Stimulated activated memory B cell treated with anti-CD40 and anti-IgM and Interleukin-4, amounts not matched to agents 10 μg/mL and 1 μg/mL and 100 μg/mL, for 72 hours (primary cell): ENCODE results near the gene SPAG6.

ENCODE experiments used
- ATAC-seq: fragments of 150-1000 bp; cut with Tn5 transposase; 2 replicates; pipeline ENCODE4 v1.10.0; 2021
- H3K27ac Mint-ChIP-seq: one replicate; pipeline ENCODE4 v1.8.0; 2022; ENCODE audit warnings: mild to moderate bottlenecking, mixed read lengths
- H3K27me3 Mint-ChIP-seq: one replicate; pipeline ENCODE4 v1.8.0; 2022; ENCODE audit warnings: mixed read lengths
- H3K36me3 Mint-ChIP-seq: one replicate; pipeline ENCODE4 v1.8.0; 2022; ENCODE audit warnings: mixed read lengths
- H3K4me1 Mint-ChIP-seq: one replicate; pipeline ENCODE4 v1.8.0; 2022; ENCODE audit warnings: mixed read lengths
- H3K4me3 Mint-ChIP-seq: one replicate; pipeline ENCODE4 v1.8.0; 2022; ENCODE audit warnings: mild to moderate bottlenecking, moderate library complexity, mixed read lengths
- H3K9me3 Mint-ChIP-seq: one replicate; pipeline ENCODE4 v1.8.0; 2022; ENCODE audit warnings: mixed read lengths

The SPAG6 gene

DNA sequence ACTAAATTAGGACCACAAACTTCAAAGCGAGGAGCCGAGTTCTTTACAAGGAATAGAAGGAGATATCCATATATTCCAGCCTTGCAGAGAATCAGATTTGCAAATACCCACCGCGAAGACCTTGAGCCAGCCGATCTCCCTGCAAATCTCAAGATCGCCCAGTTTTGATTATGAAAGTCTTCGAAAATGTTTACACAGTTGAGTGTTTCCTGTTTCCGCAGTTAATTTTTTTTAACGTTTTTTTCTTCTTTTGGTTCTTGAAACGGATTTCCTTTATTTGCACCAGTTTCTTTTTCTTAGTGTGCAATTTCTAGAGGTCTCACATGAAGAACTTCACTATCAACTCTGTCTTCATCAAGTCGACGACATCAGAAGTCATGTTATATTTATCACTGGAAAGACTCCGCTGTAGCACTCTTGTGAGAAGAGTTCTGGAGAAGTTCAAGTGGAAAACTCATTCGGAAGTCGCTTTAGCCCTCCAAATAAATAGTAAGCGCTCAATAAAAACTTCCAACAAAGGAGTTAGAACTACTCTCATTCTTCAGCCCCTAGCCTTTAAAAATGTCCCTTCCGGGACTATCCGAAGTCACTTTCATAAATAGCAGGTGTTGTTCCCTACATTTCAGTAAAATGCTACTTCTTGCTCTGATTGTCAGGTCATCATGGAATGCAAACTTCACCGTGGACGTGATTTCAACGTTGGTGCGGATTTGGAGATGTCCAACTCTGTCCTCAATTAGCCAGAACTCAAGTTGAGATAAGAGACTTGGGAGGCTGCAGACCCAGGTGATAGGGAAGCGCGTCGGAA lies 11.9 kb upstream of the SPAG6 start:
- Mint-ChIP-seq H3K27ac (peak overlapping the region; percentile 61), H3K4me1 (peaks cover 27% of the 10 kb centered on the region), H3K36me3 (peaks cover 18% of the 10 kb centered on the region), H3K27me3 (peaks cover 22% of the 10 kb centered on the region), H3K4me3 (peak overlapping the region; percentile 65), H3K9me3 (peaks cover 3% of the 10 kb centered on the region)
- ATAC-seq = no peak

- peaks cover 18% of the 10 kb centered on the region for H3K36me3 Mint-ChIP-seq
- H3K27ac Mint-ChIP-seq = peak overlapping the region; percentile 61
- peaks cover 22% of the 10 kb centered on the region for H3K27me3 Mint-ChIP-seq
- peak overlapping the region; percentile 65 for H3K4me3 Mint-ChIP-seq
- H3K4me1 Mint-ChIP-seq = peaks cover 27% of the 10 kb centered on the region
- ATAC-seq = no peak
- H3K9me3 Mint-ChIP-seq = peaks cover 3% of the 10 kb centered on the region
Observed at GRCh38 chr10:22333975-22334282, 11.4 kb upstream of the SPAG6 start.

- peaks cover 3% of the 10 kb centered on the region for H3K9me3 Mint-ChIP-seq
- peaks cover 12% of the 10 kb centered on the region for H3K36me3 Mint-ChIP-seq
- peak overlapping the region; percentile 87 for H3K4me3 Mint-ChIP-seq
- H3K27ac Mint-ChIP-seq = peak overlapping the region; percentile 93
- H3K4me1 Mint-ChIP-seq = peaks cover 27% of the 10 kb centered on the region
- ATAC-seq = no peak
- H3K27me3 Mint-ChIP-seq = peaks cover 22% of the 10 kb centered on the region
Observed at GRCh38 chr10:22334414-22335172, 10.7 kb upstream of the SPAG6 start.

- Mint-ChIP-seq H3K9me3 (peaks cover 3% of the 10 kb centered on the region), H3K27ac (peak overlapping the region; percentile 93), H3K4me1 (peaks cover 31% of the 10 kb centered on the region), H3K27me3 (peaks cover 22% of the 10 kb centered on the region), H3K4me3 (peak overlapping the region; percentile 87), H3K36me3 (peaks cover 7% of the 10 kb centered on the region)
- ATAC-seq = peak; percentile 85
Observed at GRCh38 chr10:22335173-22335933, 9.9 kb upstream of the SPAG6 start.

GRCh38 chr10:22338185-22338900 lies 7.0 kb upstream of the SPAG6 start:
- Mint-ChIP-seq H3K36me3 (peaks cover 5% of the 10 kb centered on the region), H3K27me3 (peaks cover 38% of the 10 kb centered on the region), H3K9me3 (peaks cover 3% of the 10 kb centered on the region), H3K4me3 (no peak overlapping the region), H3K4me1 (peaks cover 33% of the 10 kb centered on the region), H3K27ac (no peak overlapping the region)
- no peak for ATAC-seq

DNA sequence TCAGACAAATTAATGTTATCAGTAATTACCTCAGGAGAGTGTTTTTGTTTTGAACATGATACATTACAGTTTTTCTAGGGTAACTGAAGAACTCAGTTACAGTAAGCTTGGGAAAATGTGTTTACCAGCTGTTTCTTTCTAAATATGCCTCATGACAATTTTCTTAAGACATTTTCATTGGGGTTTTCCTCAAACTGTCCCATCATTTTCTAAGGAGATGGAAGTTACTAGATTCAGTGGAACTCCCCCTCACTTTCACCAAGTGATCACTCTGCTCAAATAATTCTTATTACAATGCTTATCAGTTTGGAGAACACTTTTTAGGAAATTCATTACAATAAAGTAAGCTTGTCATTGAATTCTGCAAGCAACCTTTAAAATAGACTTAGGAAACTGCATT lies 6.4 kb upstream of the SPAG6 start:
- H3K27me3 Mint-ChIP-seq = peaks cover 44% of the 10 kb centered on the region
- H3K4me1 Mint-ChIP-seq = peaks cover 32% of the 10 kb centered on the region
- H3K36me3 Mint-ChIP-seq = no peaks in the 10 kb centered on the region
- H3K4me3 Mint-ChIP-seq = no peak overlapping the region
- no peak for ATAC-seq
- H3K9me3 Mint-ChIP-seq = no peaks in the 10 kb centered on the region
- no peak overlapping the region for H3K27ac Mint-ChIP-seq

DNA sequence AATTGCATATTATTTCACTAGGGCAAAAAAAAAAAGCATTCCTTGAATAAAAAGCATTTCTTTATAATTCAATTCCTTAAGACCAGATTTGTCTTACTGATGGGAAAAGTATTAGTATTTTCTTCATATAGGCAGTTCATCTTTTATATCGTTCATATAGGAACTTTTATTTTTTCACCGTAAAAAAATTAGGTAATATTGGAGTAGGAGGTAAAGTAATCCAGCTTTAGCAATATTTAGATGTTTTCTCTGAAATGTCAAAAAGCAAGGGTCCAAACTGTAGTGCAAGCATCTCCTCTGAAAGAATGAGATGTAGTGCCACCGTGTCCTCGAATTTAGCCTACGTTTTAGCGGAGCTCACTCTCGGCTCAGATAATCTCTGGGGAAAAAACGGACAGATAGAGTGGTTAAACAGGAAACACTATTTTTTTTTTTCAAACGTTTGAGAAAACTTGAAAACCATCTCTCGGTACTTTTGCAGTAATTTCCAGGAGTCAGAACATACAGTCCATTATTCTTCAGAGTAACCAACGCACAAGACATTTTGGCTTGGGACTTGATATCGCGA lies 5.5 kb upstream of the SPAG6 start:
- Mint-ChIP-seq H3K9me3 (no peaks in the 10 kb centered on the region), H3K27me3 (peaks cover 53% of the 10 kb centered on the region), H3K36me3 (no peaks in the 10 kb centered on the region), H3K4me3 (peak overlapping the region; percentile 89), H3K27ac (peak overlapping the region; percentile 84), H3K4me1 (peaks cover 36% of the 10 kb centered on the region)
- no peak for ATAC-seq

- Mint-ChIP-seq H3K27me3 (peaks cover 56% of the 10 kb centered on the region), H3K27ac (peak overlapping the region; percentile 84), H3K36me3 (no peaks in the 10 kb centered on the region), H3K4me1 (peaks cover 35% of the 10 kb centered on the region), H3K4me3 (peak overlapping the region; percentile 89), H3K9me3 (no peaks in the 10 kb centered on the region)
- peak; percentile 84 for ATAC-seq
Observed at GRCh38 chr10:22340329-22341189, 4.7 kb upstream of the SPAG6 start.

DNA sequence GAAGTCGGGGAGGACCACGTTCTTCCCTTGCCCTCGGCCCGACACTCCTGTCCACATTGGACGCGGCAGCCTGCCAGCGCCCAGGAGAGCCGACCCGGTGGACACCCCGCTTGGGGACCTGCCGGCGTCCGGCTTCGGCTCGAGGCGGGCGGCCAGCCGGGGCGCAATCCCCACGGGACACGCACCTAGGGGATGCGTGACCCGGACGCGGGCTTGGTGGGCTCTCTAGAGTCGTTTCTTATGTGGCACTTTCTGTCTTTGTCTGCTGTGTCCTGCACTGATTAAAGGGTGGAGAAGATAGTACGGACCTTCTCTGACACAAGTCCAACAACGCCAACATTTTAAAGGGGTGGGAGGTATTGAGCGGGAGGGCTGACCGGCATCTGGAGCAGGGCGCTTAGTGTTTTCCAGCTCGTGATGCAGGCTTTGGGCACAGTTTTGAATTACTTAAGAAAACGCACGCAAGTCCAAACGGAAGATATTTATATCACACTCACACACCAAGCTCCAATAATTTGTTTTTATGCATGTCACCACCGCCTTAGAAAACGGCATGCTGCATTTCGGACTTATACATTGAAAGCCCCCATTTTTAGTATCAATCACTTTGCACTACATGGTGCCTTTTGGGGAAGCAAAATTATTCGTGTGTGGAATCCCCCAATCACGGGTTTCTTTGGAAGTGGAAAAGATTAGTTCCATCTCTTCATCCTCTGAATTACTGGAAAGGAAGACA lies 3.9 kb upstream of the SPAG6 start:
- Mint-ChIP-seq H3K9me3 (peaks cover 2% of the 10 kb centered on the region), H3K27me3 (peaks cover 57% of the 10 kb centered on the region), H3K27ac (peak overlapping the region; percentile 84), H3K4me1 (peaks cover 28% of the 10 kb centered on the region), H3K4me3 (peak overlapping the region; percentile 79), H3K36me3 (peaks cover 3% of the 10 kb centered on the region)
- ATAC-seq = peak; percentile 51

- Mint-ChIP-seq H3K36me3 (peaks cover 6% of the 10 kb centered on the region), H3K9me3 (peaks cover 4% of the 10 kb centered on the region), H3K27me3 (peaks cover 57% of the 10 kb centered on the region), H3K4me3 (peak overlapping the region; percentile 79), H3K4me1 (peaks cover 23% of the 10 kb centered on the region), H3K27ac (no peak overlapping the region)
- no peak for ATAC-seq
Observed at GRCh38 chr10:22341926-22342196, 3.4 kb upstream of the SPAG6 start.

DNA sequence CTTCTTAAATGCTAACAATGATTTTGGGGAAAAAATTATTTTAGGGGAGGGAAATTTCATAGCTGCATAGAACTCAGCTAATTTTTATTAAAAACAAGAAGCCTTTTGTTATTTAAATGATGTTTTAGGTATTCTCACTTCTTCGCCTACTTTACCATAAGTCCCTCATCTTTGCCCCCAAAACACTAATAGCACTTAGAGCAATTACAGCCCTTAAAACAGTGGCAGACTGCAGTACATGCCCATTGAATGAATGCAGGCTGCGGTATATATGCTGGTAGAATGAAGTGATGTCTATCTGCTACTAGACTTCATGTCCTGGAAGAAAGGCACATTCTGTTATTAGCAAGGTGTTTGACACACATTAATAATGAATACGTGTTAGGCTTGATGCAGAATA lies 2.9 kb upstream of the SPAG6 start:
- Mint-ChIP-seq H3K4me1 (peaks cover 20% of the 10 kb centered on the region), H3K27me3 (peaks cover 57% of the 10 kb centered on the region), H3K27ac (no peak overlapping the region), H3K9me3 (peaks cover 4% of the 10 kb centered on the region), H3K36me3 (peaks cover 6% of the 10 kb centered on the region), H3K4me3 (no peak overlapping the region)
- no peak for ATAC-seq

- H3K36me3 Mint-ChIP-seq = peaks cover 6% of the 10 kb centered on the region
- ATAC-seq = no peak
- H3K27me3 Mint-ChIP-seq = peaks cover 53% of the 10 kb centered on the region
- H3K9me3 Mint-ChIP-seq = peaks cover 4% of the 10 kb centered on the region
- H3K4me1 Mint-ChIP-seq = peaks cover 20% of the 10 kb centered on the region
- H3K4me3 Mint-ChIP-seq = no peak overlapping the region
- H3K27ac Mint-ChIP-seq = no peak overlapping the region
Observed at GRCh38 chr10:22343731-22344130, 1.6 kb upstream of the SPAG6 start.

DNA sequence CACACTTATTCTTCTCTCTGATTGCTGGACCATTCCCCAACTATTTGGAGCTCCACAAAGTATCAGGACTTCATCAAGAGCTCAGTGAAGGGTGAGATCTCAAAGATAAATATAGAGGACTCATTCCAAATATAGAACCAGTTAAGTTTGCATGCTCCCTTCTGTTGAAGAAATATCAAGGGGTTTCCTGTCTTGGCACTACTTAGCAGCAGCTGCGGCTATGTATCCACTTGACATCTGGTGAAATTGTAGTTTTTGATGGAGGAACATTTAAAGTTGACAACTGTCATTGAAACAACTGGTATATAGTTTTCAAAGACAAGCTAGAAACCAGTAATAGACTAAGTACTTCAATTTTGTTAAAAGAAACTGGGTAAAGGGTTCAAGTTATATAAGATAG lies 1.0 kb upstream of the SPAG6 start:
- Mint-ChIP-seq H3K27ac (no peak overlapping the region), H3K36me3 (peaks cover 6% of the 10 kb centered on the region), H3K27me3 (peaks cover 53% of the 10 kb centered on the region), H3K4me1 (peaks cover 20% of the 10 kb centered on the region), H3K4me3 (no peak overlapping the region), H3K9me3 (peaks cover 4% of the 10 kb centered on the region)
- ATAC-seq = no peak
